ENCODE measurements around the gene LPCAT4.

The LPCAT4 gene

DNA sequence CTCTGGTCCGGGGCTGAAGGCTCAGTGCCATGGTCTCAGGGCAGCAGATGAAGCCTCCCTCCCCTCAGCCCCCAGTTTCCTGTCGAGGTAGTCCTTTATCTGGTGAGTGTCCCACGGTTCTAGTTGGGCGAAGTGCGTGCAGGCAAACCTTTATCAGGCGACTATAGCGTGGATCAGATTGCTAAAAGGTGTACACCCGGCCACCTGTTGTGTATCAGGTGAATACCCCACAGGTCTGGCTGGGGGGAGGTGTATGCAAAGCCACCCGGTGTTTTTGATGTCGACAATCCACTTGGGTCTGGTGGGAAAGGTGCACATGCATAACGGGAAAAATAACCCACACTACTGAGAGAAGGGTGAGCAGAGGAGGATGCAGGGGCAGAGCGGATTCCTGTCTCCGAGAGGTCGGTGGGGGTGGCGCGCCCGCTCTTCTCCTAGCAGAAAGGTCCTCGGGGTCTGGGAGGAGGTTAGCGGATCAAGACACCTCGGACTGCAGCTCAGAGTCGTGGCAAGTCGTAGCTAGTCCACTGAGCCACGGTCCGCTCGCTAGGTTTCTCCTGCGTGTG is 29.9 kb downstream of the LPCAT4 start:
- TF ChIP-seq, protein P1, sequence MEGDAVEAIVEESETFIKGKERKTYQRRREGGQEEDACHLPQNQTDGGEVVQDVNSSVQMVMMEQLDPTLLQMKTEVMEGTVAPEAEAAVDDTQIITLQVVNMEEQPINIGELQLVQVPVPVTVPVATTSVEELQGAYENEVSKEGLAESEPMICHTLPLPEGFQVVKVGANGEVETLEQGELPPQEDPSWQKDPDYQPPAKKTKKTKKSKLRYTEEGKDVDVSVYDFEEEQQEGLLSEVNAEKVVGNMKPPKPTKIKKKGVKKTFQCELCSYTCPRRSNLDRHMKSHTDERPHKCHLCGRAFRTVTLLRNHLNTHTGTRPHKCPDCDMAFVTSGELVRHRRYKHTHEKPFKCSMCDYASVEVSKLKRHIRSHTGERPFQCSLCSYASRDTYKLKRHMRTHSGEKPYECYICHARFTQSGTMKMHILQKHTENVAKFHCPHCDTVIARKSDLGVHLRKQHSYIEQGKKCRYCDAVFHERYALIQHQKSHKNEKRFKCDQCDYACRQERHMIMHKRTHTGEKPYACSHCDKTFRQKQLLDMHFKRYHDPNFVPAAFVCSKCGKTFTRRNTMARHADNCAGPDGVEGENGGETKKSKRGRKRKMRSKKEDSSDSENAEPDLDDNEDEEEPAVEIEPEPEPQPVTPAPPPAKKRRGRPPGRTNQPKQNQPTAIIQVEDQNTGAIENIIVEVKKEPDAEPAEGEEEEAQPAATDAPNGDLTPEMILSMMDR (IDR thresholded peaks at IDR 0.05) = no peak

DNA sequence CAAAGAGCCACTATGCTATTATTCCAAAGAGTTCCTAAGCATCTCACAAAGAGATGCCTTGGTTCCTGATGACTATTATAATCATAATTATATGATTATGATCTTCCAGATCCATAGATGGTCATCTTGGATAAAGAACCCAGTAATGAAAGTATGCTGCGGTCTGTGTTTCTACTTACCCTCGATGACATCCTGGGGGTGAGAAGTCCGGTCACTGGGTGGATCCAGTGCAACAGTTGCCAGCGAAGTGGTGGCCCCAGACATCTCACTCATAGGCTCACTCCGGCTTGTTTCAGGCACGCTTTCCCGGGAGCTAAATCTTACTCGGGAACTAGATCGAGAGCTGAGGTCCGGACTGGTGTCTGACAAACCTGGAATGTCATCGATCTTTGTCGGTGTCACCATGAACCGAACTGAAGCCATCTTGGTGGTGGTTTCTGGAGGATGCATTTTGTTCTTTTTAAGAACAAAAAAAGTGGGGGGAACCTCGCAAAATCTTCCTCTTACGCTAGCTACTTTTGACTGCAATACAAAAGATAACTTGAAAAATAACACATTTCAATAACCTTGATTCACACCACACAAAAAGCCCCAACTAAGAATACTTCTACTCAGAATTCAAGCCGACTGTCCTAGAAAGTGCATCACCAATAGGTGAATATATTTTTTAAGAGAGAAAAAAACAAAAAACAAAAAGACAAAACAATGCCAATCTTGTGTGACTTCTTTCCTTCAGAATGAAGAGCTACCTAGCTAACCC is 30.6 kb downstream of the LPCAT4 start:
- TF ChIP-seq, protein P1 (IDR thresholded peaks at IDR 0.05) = no peak

DNA sequence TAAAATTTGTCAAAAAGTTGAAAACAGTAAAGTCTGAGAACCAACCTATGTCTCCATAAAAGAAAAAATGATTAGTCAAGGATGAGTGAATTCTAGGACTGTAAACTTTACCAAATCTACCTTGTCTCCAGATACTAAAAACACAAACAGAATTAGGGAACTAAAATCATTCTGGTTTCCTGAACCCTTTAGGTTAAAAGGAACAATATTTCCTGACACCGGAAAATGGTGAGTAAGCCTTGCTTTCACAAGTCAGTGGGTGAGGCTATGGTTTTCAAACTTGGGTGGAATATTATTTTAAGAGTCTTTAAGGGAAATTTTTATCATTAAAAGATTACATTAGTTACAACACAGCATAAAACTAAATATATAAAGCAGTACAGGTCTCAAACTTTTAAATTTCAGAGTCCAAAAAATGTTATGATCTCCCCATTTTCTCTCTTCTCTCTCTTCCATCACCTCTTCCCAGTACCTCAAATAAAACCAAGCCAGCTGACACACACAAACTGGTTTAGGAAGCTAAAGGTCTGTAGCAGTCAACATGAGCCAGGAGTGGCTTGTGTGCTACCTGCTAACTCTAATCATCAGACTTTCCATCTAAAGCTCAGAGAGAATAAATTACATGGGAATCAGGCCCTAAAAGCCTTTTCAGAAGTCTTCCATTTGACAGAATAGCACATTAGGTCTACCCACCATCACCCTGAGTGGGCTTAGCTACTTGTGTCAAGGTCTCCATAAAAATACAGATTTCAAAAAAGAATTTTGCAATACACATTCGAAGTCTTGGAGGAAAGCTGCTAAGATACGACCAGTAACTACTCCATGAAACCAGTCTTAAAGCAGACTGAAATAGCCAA is 31.6 kb downstream of the LPCAT4 start:
- TF ChIP-seq, protein P1 (IDR thresholded peaks at IDR 0.05) = no peak

DNA sequence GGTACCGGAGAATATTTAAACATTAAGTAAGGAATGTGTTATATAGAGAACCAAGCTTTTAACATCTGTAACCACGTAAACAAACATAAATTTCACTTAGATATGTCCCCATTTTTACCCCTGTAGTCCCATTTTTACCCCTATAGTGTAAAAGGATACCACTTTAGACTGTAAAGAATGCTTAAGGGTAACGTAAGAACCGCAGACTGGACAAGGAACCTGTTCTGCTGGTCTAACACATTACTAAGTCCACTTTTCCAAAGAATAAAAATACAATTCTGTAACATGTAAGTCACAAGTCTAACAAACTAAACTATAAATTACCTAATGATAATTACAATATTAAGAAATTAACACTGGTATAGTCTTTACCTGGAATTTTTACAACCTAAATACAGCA is 32.3 kb downstream of the LPCAT4 start:
- TF ChIP-seq, protein P1 (IDR thresholded peaks at IDR 0.05) = no peak

DNA sequence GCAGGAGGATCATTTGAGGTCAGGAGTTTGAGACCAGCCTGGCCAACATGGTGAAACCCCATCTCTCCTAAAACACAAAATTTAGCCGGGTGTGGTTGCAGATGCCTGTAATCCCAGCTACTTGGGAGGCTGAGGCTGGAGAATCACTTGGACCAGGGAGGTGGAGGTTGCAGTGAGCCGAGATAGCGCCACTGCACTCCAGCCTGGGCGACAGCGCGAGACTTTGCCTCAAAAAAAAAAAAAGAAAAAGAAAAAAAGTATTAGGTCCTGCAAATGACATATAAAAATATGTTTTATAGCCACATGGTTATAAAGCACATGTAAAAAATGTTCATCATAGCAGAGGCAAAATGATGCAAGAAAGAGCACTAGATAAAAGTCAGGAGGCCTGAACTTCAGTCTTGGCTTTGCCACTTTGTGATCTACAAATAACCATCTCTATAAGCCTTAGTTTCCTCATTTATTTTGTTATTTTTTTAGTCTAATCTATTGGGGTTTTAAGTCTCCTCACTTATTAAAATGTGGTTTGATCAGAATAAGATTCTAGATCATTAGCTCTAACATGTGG is 34.4 kb downstream of the LPCAT4 start:
- TF ChIP-seq, protein P1 (IDR thresholded peaks at IDR 0.05) = no peak

DNA sequence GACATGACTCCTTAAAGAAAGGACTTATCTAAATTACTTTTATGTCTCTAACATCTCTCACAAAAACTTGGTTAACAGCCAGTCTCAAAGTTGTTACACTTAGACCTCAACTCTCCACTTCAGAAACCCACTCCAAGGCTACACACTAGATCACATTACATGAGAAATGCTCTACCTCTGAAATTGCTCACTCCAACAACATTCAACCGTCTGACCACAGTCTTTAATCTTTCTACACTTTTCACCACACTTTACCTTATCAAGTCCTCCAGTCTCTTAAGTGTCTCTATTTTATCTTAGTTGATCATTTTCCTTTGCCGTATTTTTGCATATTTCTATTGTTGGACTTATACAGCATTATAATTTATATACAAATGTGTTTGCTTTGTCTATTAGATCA is 35.2 kb downstream of the LPCAT4 start:
- TF ChIP-seq, protein P1 (IDR thresholded peaks at IDR 0.05) = no peak

DNA sequence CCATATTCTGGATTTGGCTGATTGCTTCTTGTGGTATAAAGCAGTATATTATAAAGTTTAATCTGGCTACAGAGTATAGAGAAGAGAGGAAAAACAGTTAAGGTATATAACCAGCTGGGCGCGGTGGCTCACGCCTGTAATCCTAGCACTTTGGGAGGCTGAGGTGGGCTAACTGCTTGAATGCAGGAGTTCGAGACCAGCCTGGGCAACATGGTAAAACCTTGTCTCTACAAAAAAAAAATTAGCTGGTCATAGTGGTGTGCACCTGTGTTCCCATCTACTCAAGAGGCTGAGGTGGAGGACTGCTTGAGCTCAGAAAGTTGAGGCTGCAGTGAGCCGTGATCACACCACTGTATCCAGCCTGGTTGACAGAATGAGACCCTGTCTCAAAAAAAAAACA is 36.7 kb downstream of the LPCAT4 start:
- TF ChIP-seq, protein P1 (IDR thresholded peaks at IDR 0.05) = no peak

Measured in LNCAP (cell line).